Liver (tissue), 9 donors: Measurements from ENCODE around the gene SIAH1. TPM values are rescaled to one million over a fixed set of nuclear protein-coding genes. Genes with fewer than 3 reads are reported as not detected.

Source experiments
- DNase-seq: peaks from one replicate; pipeline ENCODE4 v3.0.0-alpha.2; 2017; ENCODE audit warnings: low spot score
- H3K27ac ChIP-seq, 2 donors: one replicate each; pipeline ENCODE4 v1.7.0; 2013; ENCODE audit warnings: inconsistent platforms in 2 of 2, low read length in 2 of 2, control low read depth in 1 of 2, low read depth in 1 of 2, mild to moderate bottlenecking in 1 of 2
- H3K27me3 ChIP-seq, 4 donors: one replicate each; pipeline versions ENCODE4 v1.6.1 to v1.7.0; 2013; ENCODE audit warnings: low read length in 3 of 4, inconsistent platforms in 1 of 4, mild to moderate bottlenecking in 1 of 4, moderate library complexity in 1 of 4; ENCODE audit not compliant: control insufficient read depth in 4 of 4, insufficient read depth in 4 of 4
- H3K36me3 ChIP-seq, 4 donors: one replicate each; pipeline versions ENCODE4 v1.6.1 to v1.7.0; 2013; ENCODE audit warnings: low read length in 3 of 4, mild to moderate bottlenecking in 3 of 4, low read depth in 1 of 4, moderate library complexity in 1 of 4; ENCODE audit not compliant: control insufficient read depth in 4 of 4, insufficient read depth in 3 of 4
- H3K4me1 ChIP-seq, 4 donors: one replicate each; pipeline versions ENCODE4 v1.6.1 to v1.7.0; 2013; ENCODE audit warnings: low read length in 3 of 4, mild to moderate bottlenecking in 3 of 4, moderate library complexity in 1 of 4; ENCODE audit not compliant: control insufficient read depth in 4 of 4, insufficient read depth in 4 of 4
- H3K4me3 ChIP-seq, 3 donors: one replicate each; pipeline versions ENCODE4 v1.6.1 to v1.7.0; 2013; ENCODE audit warnings: low read length in 3 of 3, control low read depth in 1 of 3, low read depth in 1 of 3, mild to moderate bottlenecking in 1 of 3
- H3K9ac ChIP-seq, 2 donors: one replicate each; pipeline ENCODE4 v1.7.0; 2013; ENCODE audit warnings: low read length in 2 of 2, mild to moderate bottlenecking in 2 of 2, moderate library complexity in 2 of 2, control low read depth in 1 of 2, low read depth in 1 of 2
- H3K9me3 ChIP-seq, 4 donors: one replicate each; pipeline versions ENCODE4 v1.6.1 to v1.7.0; 2013; ENCODE audit warnings: low read length in 3 of 4; ENCODE audit not compliant: control insufficient read depth in 4 of 4
- ATF3 ChIP-seq: IDR thresholded peaks from 2 replicates; pipeline ENCODE4 v1.6.1; 2016; ENCODE audit warnings: antibody characterized with exemption
- CTCF ChIP-seq: fragments of 150-350 bp; IDR thresholded peaks from 2 replicates; pipeline ENCODE4 v1.5.1; 2017; ENCODE audit warnings: improper control_type of control experiment, low read depth, low read length; ENCODE audit not compliant: missing input control
- EGR1 ChIP-seq, 2 donors: IDR thresholded peaks; 2 replicates each; pipeline ENCODE4 v1.6.1; 2016 to 2018; ENCODE audit warnings: antibody characterized with exemption in 2 of 2, low read depth in 2 of 2
- FOXA1 ChIP-seq: IDR thresholded peaks from 2 replicates; pipeline ENCODE4 v1.6.1; 2016; ENCODE audit warnings: antibody characterized with exemption
- FOXA2 ChIP-seq: IDR thresholded peaks from 2 replicates; pipeline ENCODE4 v1.6.1; 2016; ENCODE audit warnings: antibody characterized with exemption
- GABPA ChIP-seq, 2 donors: IDR thresholded peaks in 1 of 2; conservative IDR thresholded peaks in 1 of 2; 2 replicates each; pipeline ENCODE4 v1.6.1; 2016; ENCODE audit warnings: antibody characterized with exemption in 2 of 2, mild to moderate bottlenecking in 1 of 2, moderate library complexity in 1 of 2
- HNF4A ChIP-seq, 2 donors: conservative IDR thresholded peaks; 2 replicates each; pipeline ENCODE4 v1.6.1; 2016; ENCODE audit warnings: antibody characterized with exemption in 2 of 2, mild to moderate bottlenecking in 2 of 2
- HNF4G ChIP-seq: IDR thresholded peaks from 2 replicates; pipeline ENCODE4 v1.6.1; 2016; ENCODE audit warnings: antibody characterized with exemption
- JUND ChIP-seq, 2 donors: IDR thresholded peaks; 2 replicates each; pipeline ENCODE4 v1.6.1; 2016; ENCODE audit warnings: antibody characterized with exemption in 2 of 2
- NR2F2 ChIP-seq: IDR thresholded peaks from 2 replicates; pipeline ENCODE4 v1.6.1; 2016; ENCODE audit warnings: antibody characterized with exemption
- RAD21 ChIP-seq, 2 donors: IDR thresholded peaks; 2 replicates each; pipeline ENCODE4 v1.6.1; 2016; ENCODE audit warnings: antibody characterized with exemption in 2 of 2, mild to moderate bottlenecking in 2 of 2
- RXRA ChIP-seq, 2 donors: IDR thresholded peaks; 2 replicates each; pipeline ENCODE4 v1.6.1; 2017 to 2018; ENCODE audit warnings: antibody characterized with exemption in 2 of 2, mild to moderate bottlenecking in 1 of 2
- SP1 ChIP-seq: IDR thresholded peaks from 2 replicates; pipeline ENCODE4 v1.6.1; 2018; ENCODE audit warnings: antibody characterized with exemption, mild to moderate bottlenecking
- TAF1 ChIP-seq: conservative IDR thresholded peaks from 2 replicates; pipeline ENCODE4 v1.6.1; 2016; ENCODE audit warnings: antibody characterized with exemption, mild to moderate bottlenecking
- YY1 ChIP-seq: IDR thresholded peaks from 2 replicates; pipeline ENCODE4 v1.6.1; 2016; ENCODE audit warnings: antibody characterized with exemption, mild to moderate bottlenecking
- WGBS: extraction: QIAGEN DNeasy Blood & Tissue Kit; methylation state at CpG from one replicate; pipeline ENCODE4 v1.1.7; 2013; 5-methylcytosine and 5-hydroxymethylcytosine counted together
- polyA plus RNA-seq, 2 donors: library from polyadenylated mRNA; stranded (reverse) in 1 of 2; unstranded in 1 of 2; fragments of 200-250 nt in 1 of 2; fragments of >200 nt in 1 of 2; fragmentation: Nextera tagmentation in 1 of 2; extraction: Ambion mirVana in 1 of 2; gene quantifications; one replicate each; pipeline versions ENCODE4 v1.2.1 to v1.2.3, GENCODE V29; 2013 to 2015
- total RNA-seq, 2 donors: library from RNA; depleted of rRNA; stranded (reverse); fragments of >200 nt; gene quantifications; one replicate each; pipeline ENCODE4 v1.2.3, GENCODE V29; 2014
- TF ChIP-seq, protein P1 (sequence below): IDR thresholded peaks from 2 replicates; pipeline ENCODE4 v1.6.1; 2016; ENCODE audit warnings: antibody characterized with exemption
- TF ChIP-seq, protein P2 (sequence below): IDR thresholded peaks from 2 replicates; pipeline ENCODE4 v1.6.1; 2016; ENCODE audit warnings: antibody characterized with exemption
- TF ChIP-seq, protein P3 (sequence below): IDR thresholded peaks from 2 replicates; pipeline ENCODE4 v1.6.1; 2016; ENCODE audit warnings: antibody characterized with exemption, mild to moderate bottlenecking
- donor health status: healthy.
- donor health status: healthy.
- donor health status: healthy.
- donor health status: healthy.
- donor health status: healthy.

The SIAH1 gene
- total and polyA plus RNA-seq, 4 donors: 6.7 to 17.3 (median 15.8) TPM

DNA sequence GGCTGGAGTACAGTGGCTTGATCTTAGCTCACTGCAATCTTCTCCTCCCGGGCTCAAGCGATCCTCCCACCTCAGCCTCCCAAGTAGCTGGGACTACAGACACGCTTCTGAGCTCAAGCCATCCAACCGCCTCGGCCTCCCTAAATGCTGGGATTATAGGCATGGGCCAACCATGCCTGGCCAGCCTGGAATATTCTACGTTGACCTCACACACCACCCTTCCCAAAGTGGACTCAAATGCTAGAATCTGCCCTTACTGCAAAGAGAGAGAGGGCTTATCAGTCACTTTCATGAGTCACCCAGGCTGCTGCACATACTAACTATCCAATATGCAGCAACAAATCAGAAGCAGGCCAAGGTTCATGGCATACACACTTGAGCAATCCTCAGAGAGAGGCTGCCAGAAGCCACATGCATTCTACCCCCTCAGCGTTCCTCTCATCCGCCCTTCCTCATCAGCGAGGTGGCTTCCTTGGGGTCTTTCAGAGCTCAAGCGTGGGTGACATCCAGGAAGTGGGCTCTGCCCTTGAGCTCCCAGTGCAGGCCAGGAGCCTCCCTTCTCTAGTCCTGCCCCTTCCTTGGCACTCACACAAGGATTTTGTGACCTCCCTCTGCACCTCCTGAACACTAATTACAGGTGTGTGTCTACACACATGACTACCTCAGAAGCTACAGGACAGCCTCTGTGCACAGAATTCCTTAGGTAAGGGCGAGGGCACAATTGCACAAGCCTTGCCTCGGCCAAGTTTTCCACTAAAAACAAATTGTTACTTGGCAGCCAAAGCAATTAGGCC is 24.8 kb upstream of the SIAH1 start:
- Histone ChIP-seq H3K36me3 (no peaks in the 10 kb centered on the region), H3K4me1 (peaks cover 5 to 25% (median 11%) of the 10 kb centered on the region in 4 donors), H3K27ac (peak overlapping the region; percentile 93 to 98), H3K4me3 (no peak overlapping the region), H3K27me3 (no peaks in the 10 kb centered on the region), H3K9ac (no peak overlapping the region), H3K9me3 (no peaks in the 10 kb centered on the region)
- WGBS: 50% methylated on average over 12 of the region's 12 CpGs
- TF ChIP-seq, protein P1, sequence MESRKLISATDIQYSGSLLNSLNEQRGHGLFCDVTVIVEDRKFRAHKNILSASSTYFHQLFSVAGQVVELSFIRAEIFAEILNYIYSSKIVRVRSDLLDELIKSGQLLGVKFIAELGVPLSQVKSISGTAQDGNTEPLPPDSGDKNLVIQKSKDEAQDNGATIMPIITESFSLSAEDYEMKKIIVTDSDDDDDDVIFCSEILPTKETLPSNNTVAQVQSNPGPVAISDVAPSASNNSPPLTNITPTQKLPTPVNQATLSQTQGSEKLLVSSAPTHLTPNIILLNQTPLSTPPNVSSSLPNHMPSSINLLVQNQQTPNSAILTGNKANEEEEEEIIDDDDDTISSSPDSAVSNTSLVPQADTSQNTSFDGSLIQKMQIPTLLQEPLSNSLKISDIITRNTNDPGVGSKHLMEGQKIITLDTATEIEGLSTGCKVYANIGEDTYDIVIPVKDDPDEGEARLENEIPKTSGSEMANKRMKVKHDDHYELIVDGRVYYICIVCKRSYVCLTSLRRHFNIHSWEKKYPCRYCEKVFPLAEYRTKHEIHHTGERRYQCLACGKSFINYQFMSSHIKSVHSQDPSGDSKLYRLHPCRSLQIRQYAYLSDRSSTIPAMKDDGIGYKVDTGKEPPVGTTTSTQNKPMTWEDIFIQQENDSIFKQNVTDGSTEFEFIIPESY: peak; percentile 82
- TF ChIP-seq ATF3 (peak; percentile 98), SP1 (peak; percentile 99), RAD21 (IDR thresholded peaks at IDR 0.05) (peak; percentile 44 to 63), EGR1 (IDR thresholded peaks at IDR 0.05; ENCODE audit: low read depth in 2 of 2) (peak in 1 of 2 donors; percentile 28), HNF4G (peak; percentile 64), GABPA (IDR thresholded peaks at IDR 0.05 in 1 of 2, conservative IDR thresholded peaks at IDR 0.05 in 1 of 2) (no peak), CTCF (no peak), FOXA1 (no peak), TAF1 (no peak), RXRA (IDR thresholded peaks at IDR 0.05) (peak; percentile 95 to 96), NR2F2 (peak; percentile 78), YY1 (peak; percentile 87), FOXA2 (peak; percentile 31), HNF4A (conservative IDR thresholded peaks at IDR 0.05) (peak; percentile 85 to 87), JUND (IDR thresholded peaks at IDR 0.05) (peak; percentile 99 to 100)
- TF ChIP-seq, protein P2, sequence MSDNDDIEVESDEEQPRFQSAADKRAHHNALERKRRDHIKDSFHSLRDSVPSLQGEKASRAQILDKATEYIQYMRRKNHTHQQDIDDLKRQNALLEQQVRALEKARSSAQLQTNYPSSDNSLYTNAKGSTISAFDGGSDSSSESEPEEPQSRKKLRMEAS: peak; percentile 97
- TF ChIP-seq, protein P3, sequence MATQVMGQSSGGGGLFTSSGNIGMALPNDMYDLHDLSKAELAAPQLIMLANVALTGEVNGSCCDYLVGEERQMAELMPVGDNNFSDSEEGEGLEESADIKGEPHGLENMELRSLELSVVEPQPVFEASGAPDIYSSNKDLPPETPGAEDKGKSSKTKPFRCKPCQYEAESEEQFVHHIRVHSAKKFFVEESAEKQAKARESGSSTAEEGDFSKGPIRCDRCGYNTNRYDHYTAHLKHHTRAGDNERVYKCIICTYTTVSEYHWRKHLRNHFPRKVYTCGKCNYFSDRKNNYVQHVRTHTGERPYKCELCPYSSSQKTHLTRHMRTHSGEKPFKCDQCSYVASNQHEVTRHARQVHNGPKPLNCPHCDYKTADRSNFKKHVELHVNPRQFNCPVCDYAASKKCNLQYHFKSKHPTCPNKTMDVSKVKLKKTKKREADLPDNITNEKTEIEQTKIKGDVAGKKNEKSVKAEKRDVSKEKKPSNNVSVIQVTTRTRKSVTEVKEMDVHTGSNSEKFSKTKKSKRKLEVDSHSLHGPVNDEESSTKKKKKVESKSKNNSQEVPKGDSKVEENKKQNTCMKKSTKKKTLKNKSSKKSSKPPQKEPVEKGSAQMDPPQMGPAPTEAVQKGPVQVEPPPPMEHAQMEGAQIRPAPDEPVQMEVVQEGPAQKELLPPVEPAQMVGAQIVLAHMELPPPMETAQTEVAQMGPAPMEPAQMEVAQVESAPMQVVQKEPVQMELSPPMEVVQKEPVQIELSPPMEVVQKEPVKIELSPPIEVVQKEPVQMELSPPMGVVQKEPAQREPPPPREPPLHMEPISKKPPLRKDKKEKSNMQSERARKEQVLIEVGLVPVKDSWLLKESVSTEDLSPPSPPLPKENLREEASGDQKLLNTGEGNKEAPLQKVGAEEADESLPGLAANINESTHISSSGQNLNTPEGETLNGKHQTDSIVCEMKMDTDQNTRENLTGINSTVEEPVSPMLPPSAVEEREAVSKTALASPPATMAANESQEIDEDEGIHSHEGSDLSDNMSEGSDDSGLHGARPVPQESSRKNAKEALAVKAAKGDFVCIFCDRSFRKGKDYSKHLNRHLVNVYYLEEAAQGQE: peak; percentile 80
- no peak for DNase-seq
